NCI-H2171 (cell line): ENCODE data around the gene MAPRE3.

Source experiments
- DNase-seq: peaks from one replicate; lab custom pipeline; 2025; lab: John Stamatoyannopoulos, UW

The MAPRE3 gene

GRCh38 chr2:27041752-27042151 lies 71.3 kb downstream of the MAPRE3 start:
- DNase-seq: no peak

DNA sequence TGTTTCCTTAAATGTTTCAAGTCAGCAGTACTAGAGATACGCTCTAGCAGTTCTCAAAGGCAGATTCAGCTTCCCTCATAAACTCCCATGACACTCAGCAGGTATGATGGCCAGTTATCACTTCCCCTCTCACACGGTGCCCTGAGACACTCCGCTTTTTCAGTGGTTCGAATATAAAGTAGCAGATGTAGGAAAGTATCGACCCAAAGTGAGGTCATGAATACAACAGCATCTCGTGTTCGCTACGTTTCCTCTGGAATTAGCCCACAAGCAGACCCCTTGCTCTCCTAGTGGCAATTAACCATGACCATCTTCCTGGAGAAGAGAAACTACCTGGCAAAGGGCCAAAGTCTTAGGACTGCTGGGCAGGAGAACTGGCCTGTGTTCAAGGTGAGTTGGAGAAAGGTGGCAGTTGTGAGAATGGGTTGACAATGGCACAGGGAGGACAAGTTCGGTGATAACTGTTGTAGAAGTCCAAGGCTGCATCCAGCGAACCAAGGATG lies 71.8 kb downstream of the MAPRE3 start:
- no peak for DNase-seq

- DNase-seq: no peak
Measured at GRCh38 chr2:27042985-27043634, 72.7 kb downstream of the MAPRE3 start.

DNA sequence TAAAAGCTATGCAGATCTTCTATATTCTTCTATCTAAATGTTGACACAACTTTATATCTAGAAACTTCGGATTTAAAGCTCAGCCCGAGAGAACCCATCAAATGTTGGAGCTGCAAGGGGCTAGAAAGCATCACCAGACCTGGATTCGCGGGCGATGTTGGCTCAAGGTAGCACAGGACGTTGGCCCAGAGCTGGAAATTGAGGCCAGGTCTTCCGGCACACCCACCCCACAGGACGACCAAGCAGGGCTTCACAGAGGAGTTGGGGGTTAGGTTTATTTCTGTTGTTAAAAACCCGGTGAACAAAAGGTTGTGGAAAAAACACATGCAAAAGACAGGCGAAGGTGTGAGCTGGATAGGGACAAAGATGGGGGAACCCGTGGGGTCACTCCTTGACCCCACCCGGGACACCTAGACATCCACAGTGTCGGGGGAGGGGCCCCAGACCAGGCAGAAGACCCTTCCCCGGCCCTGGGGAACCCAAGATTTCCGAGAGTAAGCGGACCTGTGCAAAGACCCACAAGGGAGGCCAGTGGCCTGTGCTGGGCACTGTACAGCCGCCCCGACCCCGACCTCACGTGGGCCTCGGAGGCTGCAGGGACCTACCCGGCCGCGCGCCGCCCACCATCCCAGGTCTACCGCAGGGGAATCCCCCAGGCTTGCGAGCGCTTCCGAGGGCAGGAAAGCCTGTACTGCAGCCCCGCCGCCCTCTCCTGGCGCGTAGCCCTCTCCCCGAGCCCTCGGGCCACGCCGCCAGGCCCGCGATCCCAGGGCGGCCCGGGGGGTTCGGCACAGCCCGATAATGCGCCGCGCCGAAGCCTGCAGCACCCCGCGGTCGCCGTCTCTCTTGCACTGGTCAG lies 79.2 kb downstream of the MAPRE3 start:
- DNase-seq: peak; percentile 76

GRCh38 chr2:27050281-27050995 lies 80.0 kb downstream of the MAPRE3 start:
- DNase-seq: peak; percentile 94

DNA sequence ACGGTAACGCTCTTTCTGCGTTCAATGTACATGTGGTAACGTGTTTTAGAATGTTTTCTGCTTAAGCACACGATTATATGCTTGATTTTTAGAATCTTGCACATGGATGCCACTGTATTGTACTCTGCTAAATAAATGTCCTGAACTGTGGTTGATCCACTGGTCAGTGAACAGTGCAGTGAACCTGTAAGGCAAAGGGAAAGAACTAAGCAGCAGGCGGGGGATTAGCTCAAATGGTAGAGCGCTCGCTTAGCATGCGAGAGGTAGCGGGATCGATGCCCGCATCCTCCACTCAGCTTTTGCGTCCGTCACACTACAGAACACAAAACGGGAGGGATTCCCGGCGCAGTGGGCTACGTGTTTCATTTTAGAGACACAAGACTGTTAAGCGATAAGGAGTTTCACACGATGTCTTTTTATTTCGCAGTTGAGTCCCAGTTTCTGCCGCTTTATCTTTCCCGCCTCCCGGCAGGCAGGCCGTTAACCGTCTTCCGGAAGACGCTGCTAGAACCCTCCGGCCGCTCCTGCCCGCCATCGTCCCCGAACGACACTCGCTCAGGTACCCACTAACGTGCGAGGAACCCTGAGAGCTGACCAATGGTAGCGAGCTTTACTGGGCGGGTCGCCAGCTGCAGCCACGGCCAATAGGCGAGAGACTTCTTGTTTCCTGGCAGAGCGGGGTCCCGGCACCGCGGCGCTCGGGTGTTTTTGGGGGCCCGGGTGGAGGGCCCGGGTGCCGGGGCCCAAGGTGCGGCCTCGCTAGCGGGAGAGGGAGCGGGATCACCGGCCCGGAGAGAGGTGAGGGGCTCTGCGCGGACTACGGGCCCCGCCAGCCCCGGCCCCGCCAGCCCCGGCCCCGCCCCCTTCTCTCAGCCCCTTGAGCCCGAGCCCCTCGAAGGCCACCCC lies 80.8 kb downstream of the MAPRE3 start, which contains the start of gene AGBL5:
Gene AGBL5, plus strand, starts transcription at position 673 of the 906 bp plus-strand sequence. CDS start 1,291 bp downstream, outside the sequence.
- DNase-seq: peak; percentile 96

- DNase-seq: no peak
Measured at GRCh38 chr2:27051902-27052645, 81.6 kb downstream of the MAPRE3 start.

GRCh38 chr2:27053321-27053720 lies 82.9 kb downstream of the MAPRE3 start:
- DNase-seq: no peak

DNA sequence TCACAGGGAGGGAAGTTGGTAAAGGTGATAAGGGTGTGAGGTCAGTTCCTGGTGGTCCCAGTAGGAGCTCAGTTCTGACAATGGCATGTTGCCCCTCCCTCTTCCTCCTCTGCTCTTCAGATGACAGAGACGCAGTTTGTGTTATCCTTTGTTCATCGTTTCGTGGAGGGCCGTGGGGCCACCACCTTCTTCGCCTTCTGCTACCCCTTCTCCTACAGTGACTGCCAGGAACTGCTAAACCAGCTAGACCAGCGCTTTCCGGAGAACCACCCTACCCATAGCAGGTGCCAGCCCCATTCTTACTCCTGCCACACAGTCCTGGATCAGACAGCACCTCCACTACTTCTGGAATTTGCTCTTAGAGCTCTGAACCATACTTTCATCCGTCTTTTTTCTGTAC lies 83.3 kb downstream of the MAPRE3 start:
- DNase-seq: no peak

DNA sequence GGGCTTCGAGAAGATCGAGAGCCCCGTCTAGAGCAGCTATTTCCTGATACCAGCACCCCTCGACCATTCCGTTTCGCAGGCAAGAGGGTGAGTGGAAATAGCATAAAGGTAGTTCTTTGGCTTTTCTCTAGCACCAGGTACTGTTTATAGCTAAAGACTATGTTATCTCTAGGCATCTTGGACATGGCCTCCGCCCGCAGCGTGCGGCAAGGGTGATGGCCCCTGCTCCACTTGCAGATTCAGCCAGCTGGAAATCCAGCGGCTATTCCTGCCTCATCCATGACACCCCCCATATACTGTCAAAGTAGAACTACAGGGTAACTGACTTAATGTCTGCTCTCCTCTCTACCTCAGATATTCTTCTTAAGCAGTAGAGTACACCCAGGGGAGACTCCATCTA lies 84.3 kb downstream of the MAPRE3 start:
- DNase-seq: no peak

GRCh38 chr2:27057184-27057583 lies 86.7 kb downstream of the MAPRE3 start:
- no peak for DNase-seq

GRCh38 chr2:27058210-27058609 lies 87.8 kb downstream of the MAPRE3 start:
- DNase-seq: no peak

DNA sequence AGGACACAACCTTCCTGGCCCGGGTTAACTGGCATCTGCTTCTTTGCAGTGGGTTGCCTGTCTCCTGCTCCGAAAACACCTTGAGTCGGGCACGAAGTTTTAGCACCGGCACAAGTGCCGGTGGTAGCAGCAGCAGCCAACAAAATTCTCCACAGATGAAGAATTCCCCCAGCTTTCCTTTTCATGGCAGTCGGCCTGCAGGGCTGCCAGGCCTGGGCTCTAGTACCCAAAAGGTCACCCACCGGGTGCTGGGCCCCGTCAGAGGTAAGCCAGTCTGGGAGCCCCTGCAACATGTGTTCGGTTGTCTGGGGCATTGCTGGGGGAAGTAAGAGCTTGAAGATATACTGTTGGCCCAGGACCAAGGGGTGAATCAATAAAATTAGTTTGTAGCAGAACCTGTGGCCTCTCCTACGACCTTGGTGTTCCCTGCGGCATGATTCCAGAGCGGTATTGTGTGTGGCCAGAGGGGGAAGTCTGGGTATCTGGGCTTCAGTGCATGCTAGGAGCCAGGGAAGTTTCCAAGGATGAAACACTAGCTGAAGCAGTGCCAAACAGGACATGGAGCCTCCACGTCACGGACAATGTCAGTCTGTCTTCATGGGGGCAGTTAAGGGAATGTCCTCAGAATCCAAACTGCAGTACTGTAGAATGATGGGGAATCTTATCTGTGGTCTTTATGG lies 88.8 kb downstream of the MAPRE3 start:
- DNase-seq: no peak

DNA sequence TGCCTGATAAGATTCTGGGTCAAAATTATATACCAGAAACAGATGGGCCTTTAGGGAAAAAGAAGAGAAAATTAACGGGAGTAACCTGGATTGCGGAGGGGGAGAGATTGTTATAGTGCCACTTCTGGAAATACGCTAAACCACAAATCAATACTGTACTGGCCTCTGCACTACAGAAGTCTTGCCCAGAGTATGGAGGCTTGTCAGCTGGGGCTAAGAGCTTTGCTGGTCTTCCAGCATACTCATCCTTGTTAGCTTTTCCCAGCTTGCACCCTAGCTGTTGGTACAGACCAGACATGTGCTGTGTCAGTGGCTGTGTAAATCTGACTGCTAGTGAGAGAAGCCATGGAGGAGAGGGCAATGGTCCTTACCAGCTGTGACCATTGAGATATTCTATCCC lies 89.9 kb downstream of the MAPRE3 start:
- no peak for DNase-seq

DNA sequence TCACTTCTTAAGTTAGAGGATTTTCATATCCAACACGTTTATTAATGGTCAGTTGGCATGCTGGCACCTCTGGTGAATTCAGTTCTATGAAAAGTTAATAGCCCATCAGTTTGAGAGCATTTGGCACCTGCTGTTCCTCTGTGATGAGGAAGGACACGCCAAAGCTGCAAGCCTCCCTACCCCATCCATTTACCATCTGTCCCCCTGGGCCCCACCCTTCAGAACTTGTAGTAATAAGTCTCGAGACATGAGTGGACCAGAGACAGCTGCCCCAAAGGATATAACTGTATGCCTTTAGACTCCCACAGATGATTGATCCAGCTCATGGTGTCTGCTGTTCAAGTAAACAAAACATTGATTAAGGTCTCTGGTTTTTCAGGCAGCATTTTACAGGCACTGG lies 94.7 kb downstream of the MAPRE3 start:
- DNase-seq: no peak

- DNase-seq: no peak
Measured at GRCh38 chr2:27067385-27067784, 96.9 kb downstream of the MAPRE3 start.

GRCh38 chr2:27069436-27069835 lies 99.0 kb downstream of the MAPRE3 start:
- no peak for DNase-seq

- DNase-seq: no peak
Measured at GRCh38 chr2:27069961-27070618, 99.7 kb downstream of the MAPRE3 start.

- DNase-seq: no peak
Measured at GRCh38 chr2:27070653-27071276, 100.3 kb downstream of the MAPRE3 start.
